HCEC 1CT (cell line): Measurements from ENCODE around the gene BTBD3.

Experiments used
- DNase-seq: peaks from one replicate; pipeline ENCODE4 v3.0.0-alpha.2; 2017

Gene BTBD3

DNA sequence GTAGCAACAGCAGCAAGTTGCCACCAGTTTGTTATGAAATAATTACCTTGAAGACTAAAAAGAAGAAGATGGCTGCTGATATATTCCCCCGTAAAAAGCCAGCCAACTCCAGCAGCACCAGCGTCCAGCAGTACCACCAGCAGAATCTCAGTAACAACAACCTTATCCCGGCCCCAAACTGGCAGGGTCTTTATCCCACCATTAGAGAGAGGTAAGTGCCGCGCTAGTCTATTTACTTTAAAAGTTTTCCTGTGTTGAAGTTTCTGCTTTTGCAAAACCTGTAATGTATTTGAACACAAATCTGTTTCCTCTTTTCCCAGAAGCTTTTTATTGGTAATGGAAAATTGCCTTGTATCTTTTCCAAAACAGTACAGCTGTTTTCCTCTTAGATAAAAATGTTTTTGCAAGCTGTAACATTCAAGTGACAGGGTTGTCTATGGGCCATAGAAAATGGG, 725 bp downstream of the BTBD3 start:
- no peak for DNase-seq

DNA sequence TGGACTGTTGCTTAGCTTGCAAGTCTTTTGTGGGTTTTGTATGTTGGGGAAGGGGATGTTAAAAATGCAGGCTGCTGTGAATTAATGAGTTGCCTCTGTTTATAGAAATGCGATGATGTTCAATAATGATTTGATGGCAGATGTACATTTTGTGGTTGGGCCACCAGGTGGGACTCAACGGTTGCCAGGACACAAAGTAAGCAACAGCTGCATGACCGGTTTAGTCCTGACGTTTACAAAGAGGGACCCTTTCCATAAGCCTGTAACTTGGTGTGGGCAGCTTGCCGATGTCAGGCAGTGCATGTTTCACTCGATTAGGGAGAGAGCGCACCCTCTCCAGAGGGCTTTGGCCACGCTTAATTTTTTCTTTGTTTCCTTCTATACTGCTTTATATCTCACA, 1.3 kb downstream of the BTBD3 start:
- DNase-seq = no peak

- no peak for DNase-seq
These were observed 1.9 kb downstream of the BTBD3 start for GRCh38 chr20:11919581-11919980.

DNA sequence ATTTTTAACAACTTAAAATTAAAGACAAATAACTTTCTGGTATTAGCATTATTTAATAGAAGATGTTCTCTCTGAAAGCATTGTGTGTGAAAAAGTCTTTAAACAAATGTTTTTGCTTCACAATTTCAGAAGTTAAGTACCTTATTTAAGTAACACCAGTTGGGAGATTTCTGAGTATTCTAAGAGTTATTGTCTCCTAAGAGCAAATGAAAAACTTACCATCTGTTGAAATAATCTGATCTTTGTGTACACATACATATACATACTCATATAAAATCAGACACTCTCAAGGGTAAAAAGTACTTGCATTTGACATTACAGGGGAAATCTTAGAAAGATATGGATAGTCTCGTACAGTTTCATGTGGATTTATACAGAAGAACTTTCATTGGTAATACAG, 2.4 kb downstream of the BTBD3 start:
- DNase-seq = no peak

- no peak for DNase-seq
These were observed 3.6 kb downstream of the BTBD3 start for GRCh38 chr20:11921321-11921720.

DNA sequence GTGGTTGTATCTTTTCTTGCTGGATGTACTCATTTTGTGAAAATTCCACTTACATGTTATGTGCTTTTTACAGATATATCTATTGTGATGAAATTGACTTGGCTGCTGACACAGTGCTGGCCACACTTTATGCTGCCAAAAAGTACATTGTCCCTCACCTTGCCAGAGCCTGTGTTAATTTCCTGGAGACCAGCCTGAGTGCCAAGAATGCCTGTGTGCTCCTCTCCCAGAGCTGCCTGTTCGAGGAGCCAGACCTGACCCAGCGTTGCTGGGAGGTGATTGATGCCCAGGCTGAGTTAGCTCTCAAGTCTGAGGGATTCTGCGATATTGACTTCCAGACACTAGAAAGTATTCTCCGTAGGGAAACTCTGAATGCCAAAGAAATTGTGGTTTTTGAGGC, 4.9 kb downstream of the BTBD3 start:
- DNase-seq = no peak

- DNase-seq = no peak
These were observed 7.2 kb downstream of the BTBD3 start for GRCh38 chr20:11924923-11925322.

DNA sequence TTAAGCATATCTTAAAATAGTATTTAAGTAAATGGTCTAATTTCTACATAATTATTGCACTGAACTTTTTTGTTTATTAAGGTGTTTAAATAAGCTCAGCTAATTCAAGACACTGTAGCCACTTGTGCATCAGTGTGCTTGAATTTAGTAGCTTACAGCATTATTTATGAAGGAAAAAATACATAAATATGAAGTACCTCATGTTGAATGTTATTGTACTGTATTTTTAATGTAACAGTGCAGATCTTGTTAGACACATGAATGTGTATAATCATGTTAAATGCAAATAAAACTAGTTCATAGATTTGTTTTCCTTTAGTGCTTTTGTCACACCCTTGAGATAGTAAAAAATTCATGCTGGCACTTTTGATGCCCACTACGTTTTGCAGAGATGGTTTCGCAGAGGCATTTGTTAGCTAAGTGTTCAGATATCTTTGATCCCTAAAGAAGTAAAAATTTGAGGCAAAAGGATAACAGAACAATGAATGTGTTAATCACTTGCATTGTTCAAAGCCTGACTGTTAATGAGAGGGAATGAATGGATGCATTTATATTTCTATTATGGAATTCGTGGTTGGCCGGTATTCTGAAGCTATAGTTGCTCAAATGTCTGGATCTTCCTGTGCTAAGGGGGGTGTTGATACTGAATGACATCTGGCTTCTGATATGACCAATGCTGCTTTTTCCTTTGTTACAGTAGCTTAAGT, 8.8 kb downstream of the BTBD3 start:
- no peak for DNase-seq

- no peak for DNase-seq
These were observed 12.3 kb downstream of the BTBD3 start for GRCh38 chr20:11929947-11930346.

DNA sequence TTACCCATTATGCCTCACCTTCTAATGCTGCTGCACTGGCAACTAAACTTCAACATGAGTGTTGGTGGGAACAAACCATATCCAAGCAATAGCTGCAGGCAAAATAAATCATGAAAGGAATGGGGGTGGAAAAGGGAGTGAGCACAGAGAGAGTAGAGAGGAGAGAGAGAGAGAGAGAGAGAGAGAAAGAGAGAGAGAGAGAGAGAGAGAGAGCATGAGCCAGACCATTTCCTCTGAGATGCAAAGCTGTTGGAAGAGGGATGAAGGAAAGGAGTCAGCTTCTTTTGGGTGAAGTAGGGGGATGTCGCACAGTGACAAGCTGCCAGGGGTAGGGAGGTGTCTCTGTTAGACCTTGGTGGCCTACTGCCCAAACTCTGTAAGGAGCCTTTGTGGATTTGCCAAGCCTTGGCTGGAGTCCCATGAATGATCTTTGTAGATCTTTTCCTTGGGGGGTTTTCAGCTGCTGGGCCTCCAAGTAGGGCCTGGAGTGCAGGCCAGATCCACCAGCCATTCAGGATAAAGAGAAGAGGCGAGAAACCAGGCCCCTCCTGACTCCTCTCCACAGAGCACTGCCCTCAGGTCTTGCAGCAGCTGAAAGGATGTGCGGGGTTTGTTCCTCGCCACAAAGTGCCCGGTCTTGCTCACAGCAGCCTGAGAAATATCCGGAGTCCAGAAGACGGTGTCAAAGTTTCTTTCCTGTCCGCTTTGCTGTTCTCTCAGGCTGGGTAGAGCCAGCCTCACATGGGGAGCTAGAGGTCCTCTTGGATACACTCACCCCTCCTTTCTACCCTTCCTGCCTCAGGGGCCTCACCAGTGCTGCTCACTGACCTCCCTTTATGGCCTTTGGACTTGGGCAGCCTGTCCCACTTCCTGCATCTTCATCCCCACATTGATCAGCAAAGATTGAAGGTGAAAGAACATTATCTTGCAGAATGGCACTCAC, 17.8 kb downstream of the BTBD3 start:
- DNase-seq = no peak

DNA sequence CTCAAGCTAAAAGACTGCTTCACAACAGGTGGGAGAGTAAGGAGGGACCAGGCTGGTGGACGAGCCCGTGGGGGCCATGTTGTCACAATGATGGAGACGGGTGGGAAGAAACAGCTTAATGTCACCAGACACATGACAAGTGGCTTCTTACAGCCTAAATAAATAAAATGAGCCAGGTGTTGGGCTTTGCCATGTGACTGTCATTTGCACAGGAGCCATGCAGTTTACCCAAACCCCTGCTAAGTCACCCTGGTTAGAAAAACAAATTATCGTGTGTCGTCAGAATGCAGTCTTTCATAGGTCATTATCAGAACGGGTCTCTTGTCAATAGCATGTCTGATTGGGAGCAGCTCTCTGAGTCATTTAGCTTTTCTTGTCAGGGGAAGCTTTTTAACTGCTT, 18.5 kb downstream of the BTBD3 start:
- DNase-seq = no peak

- DNase-seq = no peak
These were observed 19.5 kb downstream of the BTBD3 start for GRCh38 chr20:11937230-11937629.

- no peak for DNase-seq
These were observed 24.0 kb downstream of the BTBD3 start for GRCh38 chr20:11941593-11942246.

DNA sequence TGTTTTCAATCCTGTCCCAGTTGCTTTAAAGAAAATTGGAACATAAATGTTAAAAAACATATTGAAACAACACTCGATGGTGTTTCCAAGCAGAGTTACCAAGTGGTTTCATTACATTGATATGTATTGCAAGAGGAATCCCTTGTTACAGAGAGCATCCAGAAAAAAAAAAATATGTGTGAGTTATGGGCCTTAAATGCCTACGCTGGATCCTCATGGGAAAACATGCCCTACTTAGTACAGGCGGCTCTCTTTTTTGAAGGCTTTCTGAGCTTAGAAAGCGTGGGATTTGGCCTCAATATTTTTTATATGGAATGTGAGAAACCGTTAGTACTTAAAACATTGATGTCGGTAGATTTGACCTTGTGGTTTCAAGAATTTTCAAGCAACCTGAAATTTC, 26.1 kb downstream of the BTBD3 start:
- DNase-seq = no peak

DNA sequence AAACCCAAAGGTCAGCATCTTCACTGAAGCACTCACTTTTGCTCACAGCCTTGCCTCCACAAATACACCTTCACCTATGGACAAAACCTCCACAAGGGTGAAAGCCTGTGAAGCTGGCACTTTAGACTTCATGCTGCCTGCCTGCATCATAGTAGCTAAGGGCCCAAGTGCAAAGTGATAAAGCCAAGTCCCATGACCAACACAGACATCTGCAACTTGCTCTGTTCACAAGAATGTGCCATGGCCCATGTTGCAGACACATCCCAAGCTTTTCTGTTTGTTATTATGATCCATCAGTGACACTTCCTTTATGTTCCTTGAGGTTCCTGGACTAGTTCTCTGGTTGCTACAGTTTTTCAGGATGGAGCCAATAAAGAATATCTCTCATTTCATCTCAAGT, 31.1 kb downstream of the BTBD3 start:
- DNase-seq = no peak

DNA sequence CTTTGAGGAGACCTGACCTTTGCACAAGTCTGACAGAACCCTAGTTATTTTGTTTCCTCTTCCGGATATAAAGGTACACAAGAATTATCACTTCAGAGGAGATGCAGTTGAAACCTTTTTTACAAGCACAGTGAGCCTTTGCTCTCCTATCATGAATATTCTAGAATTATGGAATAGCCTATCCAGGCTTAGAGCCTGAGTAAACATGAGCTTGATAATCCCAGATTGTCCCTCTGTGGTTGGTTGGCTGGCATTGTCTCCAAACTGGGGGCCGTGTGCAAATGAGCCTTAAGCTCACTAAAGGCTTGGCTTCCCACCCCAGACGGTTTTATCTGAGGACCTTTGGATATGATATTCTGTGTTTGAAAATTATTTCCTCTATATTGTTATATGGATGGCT, 32.0 kb downstream of the BTBD3 start:
- no peak for DNase-seq

GRCh38 chr20:11951696-11952095, 34.0 kb downstream of the BTBD3 start:
- DNase-seq = no peak

GRCh38 chr20:11952639-11953038, 34.9 kb downstream of the BTBD3 start:
- peak; percentile 48 for DNase-seq

DNA sequence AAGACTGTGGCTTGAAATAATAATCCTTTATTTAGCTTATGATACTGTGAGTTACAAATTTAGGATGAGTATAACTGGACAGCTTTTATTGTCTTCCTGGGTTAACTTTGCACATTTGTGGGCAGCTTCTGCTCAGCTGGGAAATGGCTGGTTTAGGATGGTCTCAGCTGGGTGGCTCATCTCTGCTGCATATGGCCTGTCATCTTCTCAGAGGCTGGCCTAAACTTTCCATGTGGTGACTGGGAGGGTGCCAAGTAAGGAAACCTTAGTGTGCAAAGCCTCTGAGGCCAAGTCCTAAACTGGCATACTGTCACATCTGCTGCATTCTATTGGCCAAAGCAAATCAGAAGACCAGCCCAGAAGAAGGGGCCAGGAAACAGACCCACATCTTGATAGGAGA, 40.2 kb downstream of the BTBD3 start:
- no peak for DNase-seq

- DNase-seq = no peak
These were observed 41.2 kb downstream of the BTBD3 start for GRCh38 chr20:11958855-11959254.

GRCh38 chr20:11965602-11966001, 47.9 kb downstream of the BTBD3 start:
- DNase-seq = no peak

DNA sequence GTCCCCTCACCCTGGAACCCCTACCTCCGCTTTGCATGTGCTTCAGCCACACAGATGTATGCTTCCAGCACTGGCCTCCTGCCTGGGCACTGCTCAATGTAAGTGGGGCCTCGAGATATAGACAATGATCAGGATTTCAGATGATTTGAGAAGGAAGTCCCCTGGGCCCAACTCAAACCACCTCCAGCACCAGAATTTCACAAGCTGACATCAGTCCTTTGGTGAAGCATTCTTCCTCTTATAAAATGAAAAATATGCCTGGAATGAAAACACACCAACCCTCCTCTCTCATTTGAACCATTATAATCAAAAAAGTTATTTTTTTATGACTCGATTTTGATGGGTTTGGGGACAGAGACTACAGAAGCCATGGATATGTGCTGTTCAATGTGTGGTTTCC, 48.5 kb downstream of the BTBD3 start:
- DNase-seq = no peak

GRCh38 chr20:11970243-11970836, 52.6 kb downstream of the BTBD3 start:
- DNase-seq = no peak
